ENCODE results near the gene TAMM41. TPM values are rescaled to one million over a fixed set of nuclear protein-coding genes. Genes with fewer than 3 reads are reported as not detected.

Gene TAMM41
- total and polyA plus RNA-seq, 2 donors (not counting 1 experiment from before 2014, with no cell fraction given): 36.1 to 52.3 TPM

DNA sequence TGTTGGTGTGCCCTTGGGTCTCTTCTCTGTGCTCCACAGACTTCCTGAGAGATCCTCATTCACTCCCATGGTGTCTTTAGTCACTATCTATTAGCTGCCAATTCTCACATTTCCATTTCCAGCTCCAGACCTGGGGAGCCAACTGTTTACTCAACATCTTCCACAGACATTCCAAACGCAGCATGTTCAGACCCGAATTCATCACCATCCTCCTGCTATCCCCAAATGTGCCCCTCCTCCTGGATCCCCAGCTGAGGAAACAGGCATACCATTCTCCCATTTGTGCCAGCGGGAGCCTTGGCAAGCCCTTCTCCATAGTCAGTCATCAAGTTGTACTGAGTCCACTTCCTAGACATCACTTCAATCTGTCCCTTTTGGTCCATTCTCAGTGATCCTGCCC, 67.1 kb downstream of the TAMM41 start:
- Mint-ChIP-seq H3K27me3 (no peaks in the 10 kb centered on the region), H3K4me3 (no peak overlapping the region), H3K9me3 (ENCODE audit: insufficient read depth) (no peaks in the 10 kb centered on the region), H3K4me1 (peaks cover 3% of the 10 kb centered on the region), H3K27ac (no peak overlapping the region)
- ChIA-PET POLR2A (no interaction called here), CTCF (no interaction called here)
- no peak for TF ChIP-seq EZH2 (IDR thresholded peaks at IDR 0.05; ENCODE audit: borderline replicate concordance, insufficient read depth, low read depth, low read length, poor library complexity, severe bottlenecking)
- TF ChIP-seq, protein P1, sequence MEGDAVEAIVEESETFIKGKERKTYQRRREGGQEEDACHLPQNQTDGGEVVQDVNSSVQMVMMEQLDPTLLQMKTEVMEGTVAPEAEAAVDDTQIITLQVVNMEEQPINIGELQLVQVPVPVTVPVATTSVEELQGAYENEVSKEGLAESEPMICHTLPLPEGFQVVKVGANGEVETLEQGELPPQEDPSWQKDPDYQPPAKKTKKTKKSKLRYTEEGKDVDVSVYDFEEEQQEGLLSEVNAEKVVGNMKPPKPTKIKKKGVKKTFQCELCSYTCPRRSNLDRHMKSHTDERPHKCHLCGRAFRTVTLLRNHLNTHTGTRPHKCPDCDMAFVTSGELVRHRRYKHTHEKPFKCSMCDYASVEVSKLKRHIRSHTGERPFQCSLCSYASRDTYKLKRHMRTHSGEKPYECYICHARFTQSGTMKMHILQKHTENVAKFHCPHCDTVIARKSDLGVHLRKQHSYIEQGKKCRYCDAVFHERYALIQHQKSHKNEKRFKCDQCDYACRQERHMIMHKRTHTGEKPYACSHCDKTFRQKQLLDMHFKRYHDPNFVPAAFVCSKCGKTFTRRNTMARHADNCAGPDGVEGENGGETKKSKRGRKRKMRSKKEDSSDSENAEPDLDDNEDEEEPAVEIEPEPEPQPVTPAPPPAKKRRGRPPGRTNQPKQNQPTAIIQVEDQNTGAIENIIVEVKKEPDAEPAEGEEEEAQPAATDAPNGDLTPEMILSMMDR (IDR thresholded peaks at IDR 0.05): no peak
- DNase-seq (no peak), ATAC-seq (ENCODE audit: low read depth) (no peak)
- intact Hi-C loops (cut with micrococcal nuclease): no loop called here
- 100% methylated on average over 3 of the region's 3 CpGs for WGBS (ENCODE audit: insufficient coverage)
- H3K4me3 ChIP-seq (ENCODE audit: control extremely low read depth in 1 of 5, extremely low read depth in 1 of 5, insufficient read depth in 1 of 5, low read depth in 2 of 5, low read length in 4 of 5): no peak overlapping the region
- H3K4me1 ChIP-seq (ENCODE audit: control insufficient read depth in 2 of 2, insufficient read depth in 2 of 2, low read length in 2 of 2): peaks cover 0 to under 1% of the 10 kb centered on the region in 2 donors
- no peak overlapping the region for H2AFZ ChIP-seq (ENCODE audit: insufficient read depth, low read depth, low read length, poor library complexity, severe bottlenecking)
- H3K36me3 ChIP-seq (replicated peaks in 1 of 2; ENCODE audit: control extremely low read depth in 1 of 2, control insufficient read depth in 1 of 2, extremely low read depth in 1 of 2, insufficient read depth in 2 of 2, low read length in 1 of 2): no peaks in the 10 kb centered on the region
- no peak overlapping the region for H3K4me2 ChIP-seq (replicated peaks; ENCODE audit: low read depth, low read length, poor library complexity, severe bottlenecking)
- no peaks in the 10 kb centered on the region for H3K27me3 ChIP-seq (replicated peaks in 1 of 4; ENCODE audit: control extremely low read depth in 1 of 4, control insufficient read depth in 3 of 4, insufficient read depth in 4 of 4, low read length in 3 of 4)
- H3K79me2 ChIP-seq (ENCODE audit: control insufficient read depth, insufficient read depth, low read length): no peaks in the 10 kb centered on the region
- no peak overlapping the region for H3K9ac ChIP-seq (ENCODE audit: low read length)
- no peaks in the 10 kb centered on the region for H3K9me3 ChIP-seq (ENCODE audit: control extremely low read depth in 1 of 3, control insufficient read depth in 2 of 3, insufficient read depth in 1 of 3, low read length in 2 of 3)
- H3K27ac ChIP-seq (ENCODE audit: low read length in 2 of 2): no peak overlapping the region
- no peaks in the 10 kb centered on the region for H4K20me1 ChIP-seq (ENCODE audit: control insufficient read depth, insufficient read depth, low read length, poor library complexity, severe bottlenecking)

DNA sequence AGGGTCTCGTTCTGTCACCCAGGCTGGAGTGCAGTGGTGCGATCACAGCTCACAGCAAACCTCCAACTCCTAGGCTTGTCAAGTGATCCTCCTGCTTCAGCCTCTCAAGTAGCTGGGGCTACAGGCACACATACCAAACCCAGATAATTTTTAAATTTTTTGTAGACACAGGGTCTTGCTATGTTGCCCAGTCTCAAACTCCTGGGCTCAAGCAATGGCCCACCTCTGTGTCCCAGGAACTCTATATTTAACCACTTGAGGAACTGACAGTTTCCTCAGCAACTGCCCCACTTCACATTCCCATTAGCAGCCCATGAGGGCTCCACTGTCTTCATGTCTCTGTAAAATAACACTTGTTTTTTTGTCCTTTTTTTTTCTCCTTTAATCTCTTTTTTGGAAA, 68.4 kb downstream of the TAMM41 start:
- TF ChIP-seq EZH2 (IDR thresholded peaks at IDR 0.05; ENCODE audit: borderline replicate concordance, insufficient read depth, low read depth, low read length, poor library complexity, severe bottlenecking): no peak
- TF ChIP-seq, protein P1 (IDR thresholded peaks at IDR 0.05): no peak
- no peaks in the 10 kb centered on the region for H3K9me3 ChIP-seq (ENCODE audit: control extremely low read depth in 1 of 3, control insufficient read depth in 2 of 3, insufficient read depth in 1 of 3, low read length in 2 of 3)
- no peak overlapping the region for H3K27ac ChIP-seq (ENCODE audit: low read length in 2 of 2)
- Mint-ChIP-seq H3K27me3 (no peaks in the 10 kb centered on the region), H3K4me1 (no peaks in the 10 kb centered on the region), H3K9me3 (ENCODE audit: insufficient read depth) (no peaks in the 10 kb centered on the region), H3K4me3 (no peak overlapping the region), H3K27ac (no peak overlapping the region)
- H3K27me3 ChIP-seq (replicated peaks in 1 of 4; ENCODE audit: control extremely low read depth in 1 of 4, control insufficient read depth in 3 of 4, insufficient read depth in 4 of 4, low read length in 3 of 4): no peaks in the 10 kb centered on the region
- no peaks in the 10 kb centered on the region for H4K20me1 ChIP-seq (ENCODE audit: control insufficient read depth, insufficient read depth, low read length, poor library complexity, severe bottlenecking)
- no peak for DNase-seq
- H3K36me3 ChIP-seq (replicated peaks in 1 of 2; ENCODE audit: control extremely low read depth in 1 of 2, control insufficient read depth in 1 of 2, extremely low read depth in 1 of 2, insufficient read depth in 2 of 2, low read length in 1 of 2): no peaks in the 10 kb centered on the region
- intact Hi-C loops (cut with micrococcal nuclease): no loop called here
- POLR2A ChIA-PET: no interaction called here
- no peak overlapping the region for H3K9ac ChIP-seq (ENCODE audit: low read length)
- CTCF ChIA-PET: no interaction called here
- no peaks in the 10 kb centered on the region for H3K4me1 ChIP-seq (ENCODE audit: control insufficient read depth in 2 of 2, insufficient read depth in 2 of 2, low read length in 2 of 2)
- no peak overlapping the region for H3K4me2 ChIP-seq (replicated peaks; ENCODE audit: low read depth, low read length, poor library complexity, severe bottlenecking)
- H3K79me2 ChIP-seq (ENCODE audit: control insufficient read depth, insufficient read depth, low read length): no peaks in the 10 kb centered on the region
- H3K4me3 ChIP-seq (ENCODE audit: control extremely low read depth in 1 of 5, extremely low read depth in 1 of 5, insufficient read depth in 1 of 5, low read depth in 2 of 5, low read length in 4 of 5): no peak overlapping the region
- H2AFZ ChIP-seq (ENCODE audit: insufficient read depth, low read depth, low read length, poor library complexity, severe bottlenecking): no peak overlapping the region
- ATAC-seq (ENCODE audit: low read depth): no peak
- WGBS (ENCODE audit: insufficient coverage): 90% methylated on average over 2 of the region's 2 CpGs

All from B cell (primary cell).